Endothelial cell of umbilical vein (primary cell): ENCODE measurements around the gene WNT9A. TPM values are rescaled to one million over a fixed set of nuclear protein-coding genes. Genes with fewer than 3 reads are reported as not detected.
"Not testable (repeated sequence)": the region's sequence is repeated elsewhere in the genome, so short reads cannot be mapped to it uniquely, and the experiment has no call there.

Experiments used
- BruUV-seq: library from RNA; stranded (reverse); fragments of 400-500 nt; replicated peaks from 2 replicates; lab custom pipeline; 2021; lab: Mats Ljungman, UMichigan
- CTCF ChIA-PET: fragments of 300-600, 350-600 bp; sonication (Branson Sonifier 250); formaldehyde crosslinking; loops from one replicate; lab custom pipeline; 2021; ENCODE audit warnings: antibody characterized with exemption, inconsistent platforms; lab: Charles Lee
- POLR2A ChIA-PET: fragments of 300-600, 350-600 bp; sonication (Branson Sonifier 250); formaldehyde crosslinking; loops from one replicate; lab custom pipeline; 2021; ENCODE audit warnings: antibody characterized with exemption, inconsistent platforms; lab: Charles Lee
- DNase-seq: peaks from one replicate; pipeline ENCODE4 v3.0.0-alpha.2; 2011; ENCODE audit warnings: low read depth, low spot score
- FAIRE-seq: peaks from 2 replicates; lab custom pipeline; 2011; peaks lifted over from hg19 to GRCh38; lab: Jason Lieb, UNC
- H2AFZ ChIP-seq: 2 replicates; pipeline ENCODE4 v1.6.0; 2012; ENCODE audit warnings: low read depth, low read length, control low read depth, inconsistent platforms
- H3K27ac ChIP-seq: 2 replicates; pipeline ENCODE4 v1.5.1; 2011; ENCODE audit warnings: low read depth, mild to moderate bottlenecking, control low read depth, low read length, moderate library complexity; ENCODE audit not compliant: insufficient read depth
- H3K27me3 ChIP-seq, 2 experiments: 2 replicates each; pipeline versions ENCODE4 v1.6.0 to v1.6.1; 2011; ENCODE audit warnings: low read length in 2 of 2, mixed read lengths in 1 of 2; ENCODE audit not compliant: control insufficient read depth in 2 of 2, insufficient read depth in 2 of 2
- H3K36me3 ChIP-seq, 2 experiments: 2 replicates in 1 of 2; 3 replicates in 1 of 2; pipeline ENCODE4 v1.5.1; 2011; ENCODE audit warnings: low read length in 2 of 2, mild to moderate bottlenecking in 1 of 2, moderate library complexity in 1 of 2; ENCODE audit not compliant: control insufficient read depth in 2 of 2, insufficient read depth in 2 of 2; ENCODE audit errors: extremely low read depth in 1 of 2
- H3K4me1 ChIP-seq: 3 replicates; pipeline ENCODE4 v1.5.1; 2011; ENCODE audit warnings: mild to moderate bottlenecking, low read length; ENCODE audit not compliant: control insufficient read depth, insufficient read depth; ENCODE audit errors: extremely low read depth
- H3K4me2 ChIP-seq: 2 replicates; pipeline ENCODE4 v1.6.1; 2011; ENCODE audit warnings: low read length, control low read depth, mixed read lengths; ENCODE audit not compliant: insufficient read depth
- H3K4me3 ChIP-seq, 3 experiments: fragments of 200-600 bp in 1 of 3; sonication (generic), shearing (Covaris generic) in 1 of 3; replicated peaks in 1 of 3; 2 replicates each; pipeline ENCODE4 v1.5.1; 2011 to 2016; ENCODE audit warnings: control low read depth in 3 of 3, low read length in 3 of 3, mild to moderate bottlenecking in 2 of 3, inconsistent platforms in 1 of 3, low read depth in 1 of 3, moderate library complexity in 1 of 3; ENCODE audit not compliant: insufficient read depth in 1 of 3
- H3K79me2 ChIP-seq: 2 replicates; pipeline ENCODE4 v1.6.0; 2012; ENCODE audit warnings: low read length, inconsistent platforms; ENCODE audit not compliant: control insufficient read depth, insufficient read depth
- H3K9ac ChIP-seq: replicated peaks from 2 replicates; pipeline ENCODE3; 2011; ENCODE audit warnings: low read length, control low read depth; ENCODE audit not compliant: insufficient read depth; ENCODE audit errors: extremely low read depth
- H3K9me1 ChIP-seq: replicated peaks from 3 replicates; pipeline ENCODE4 v1.6.0; 2011; ENCODE audit warnings: mild to moderate bottlenecking, low read length; ENCODE audit not compliant: control insufficient read depth, insufficient read depth; ENCODE audit errors: extremely low read depth
- H3K9me3 ChIP-seq: replicated peaks from 2 replicates; pipeline ENCODE4 v1.5.1; 2012; ENCODE audit warnings: low read length, inconsistent platforms; ENCODE audit not compliant: control insufficient read depth, insufficient read depth
- H4K20me1 ChIP-seq: replicated peaks from 2 replicates; pipeline ENCODE3; 2011; ENCODE audit warnings: mild to moderate bottlenecking, low read length; ENCODE audit not compliant: control insufficient read depth, insufficient read depth; ENCODE audit errors: extremely low read depth
- dilution Hi-C: fragments of 300-500 bp; cut with MboI; formaldehyde crosslinking; loops from one replicate; pipeline ENCODE4 v1.15.0; 2019; ENCODE audit warnings: low sequenced_read_pairs; ENCODE audit not compliant: extremely low pct_ligation_motif_present
- intact Hi-C: fragments of 100-400 bp; cut with micrococcal nuclease; formaldehyde crosslinking; loops from one replicate; pipeline ENCODE4 v1.10.0; 2022
- polyA plus RNA-seq, 4 experiments: library from polyadenylated mRNA; depleted of rRNA in 3 of 4; stranded (reverse) in 3 of 4; unstranded in 1 of 4; fragments of >200 nt; gene quantifications; 2 replicates each; pipeline versions ENCODE4 v1.2.1 to v1.2.3, GENCODE V29; 2011 to 2012; ENCODE audit warnings: missing spikeins in 1 of 4
- total RNA-seq: library from RNA; stranded (reverse); gene quantifications from 2 replicates; pipeline ENCODE4 v1.2.3, GENCODE V29; 2021

The WNT9A gene
- total and polyA plus RNA-seq, 2 donors (not counting 3 experiments of a cell fraction or from before 2014, with no cell fraction given) = 5.4 to 6.2 TPM

- H3K9me3 ChIP-seq, H3K27ac ChIP-seq, H3K9ac ChIP-seq, H3K27me3 ChIP-seq, FAIRE-seq, H3K4me2 ChIP-seq, dilution Hi-C loops, H2AFZ ChIP-seq, intact Hi-C loops, DNase-seq, POLR2A ChIA-PET, H3K4me1 ChIP-seq, BruUV-seq, H4K20me1 ChIP-seq, H3K9me1 ChIP-seq, H3K4me3 ChIP-seq, H3K79me2 ChIP-seq, H3K36me3 ChIP-seq: not testable (repeated sequence)
- CTCF ChIA-PET = interaction anchor here (1.0 kb wide), 1 partner anchor 18 kb away, joined by 3 read pairs; no protein-coding TSS in a partner anchor
Measured at GRCh38 chr1:227971643-227972282, 24.0 kb upstream of the WNT9A start.

- H3K27ac ChIP-seq, FAIRE-seq, H4K20me1 ChIP-seq, H3K36me3 ChIP-seq, H3K4me1 ChIP-seq, H3K4me2 ChIP-seq, dilution Hi-C loops, BruUV-seq, H3K79me2 ChIP-seq, H3K4me3 ChIP-seq, H3K9ac ChIP-seq, H3K9me3 ChIP-seq, intact Hi-C loops, H2AFZ ChIP-seq, DNase-seq, H3K9me1 ChIP-seq, H3K27me3 ChIP-seq, POLR2A ChIA-PET: not testable (repeated sequence)
- CTCF ChIA-PET = interaction anchor here (1.0 kb wide), 1 partner anchor 17 kb away, joined by 3 read pairs; no protein-coding TSS in a partner anchor
Measured at GRCh38 chr1:227971216-227971615, 23.5 kb upstream of the WNT9A start.

GRCh38 chr1:227970076-227970995 is 22.6 kb upstream of the WNT9A start:
- H3K27ac ChIP-seq, H3K27me3 ChIP-seq, H3K4me1 ChIP-seq, H2AFZ ChIP-seq, H3K9ac ChIP-seq, H3K9me1 ChIP-seq, dilution Hi-C loops, FAIRE-seq, H4K20me1 ChIP-seq, BruUV-seq, H3K4me3 ChIP-seq, intact Hi-C loops, H3K4me2 ChIP-seq, H3K9me3 ChIP-seq, DNase-seq, H3K79me2 ChIP-seq, H3K36me3 ChIP-seq, POLR2A ChIA-PET: not testable (repeated sequence)
- CTCF ChIA-PET = interaction anchor here (1.0 kb wide), 1 partner anchor 16 kb away, joined by 3 read pairs; no protein-coding TSS in a partner anchor

GRCh38 chr1:227967815-227968214 is 20.1 kb upstream of the WNT9A start:
- H4K20me1 ChIP-seq, H3K4me1 ChIP-seq, BruUV-seq, POLR2A ChIA-PET, H3K79me2 ChIP-seq, H3K36me3 ChIP-seq, H3K27me3 ChIP-seq, H2AFZ ChIP-seq, H3K27ac ChIP-seq, H3K4me2 ChIP-seq, H3K9me3 ChIP-seq, intact Hi-C loops, H3K9ac ChIP-seq, FAIRE-seq, dilution Hi-C loops, H3K9me1 ChIP-seq, DNase-seq, H3K4me3 ChIP-seq: not testable (repeated sequence)
- CTCF ChIA-PET = interaction anchor here (1.6 kb wide), 1 partner anchor 20 kb away, joined by 3 read pairs; the partner anchor contains the start of gene WNT9A
